ENCODE data around the gene SP100.

- TF ChIP-seq CTCF (tag by site-specific recombination; IDR thresholded peaks at IDR 0.05) (no peak), ZNF621 (tag by site-specific recombination; IDR thresholded peaks at IDR 0.05) (no peak), ZNF514 (tag by site-specific recombination; IDR thresholded peaks at IDR 0.05) (no peak), ZNF114 (tag by site-specific recombination; IDR thresholded peaks at IDR 0.05) (no peak)
Measured at GRCh38 chr2:230498506-230499107, 82.6 kb downstream of the SP100 start.

Data from HEK293 (cell line).